Measurements from ENCODE around the gene COL4A4. TPM values are rescaled to one million over a fixed set of nuclear protein-coding genes. Genes with fewer than 3 reads are reported as not detected.

Gene COL4A4
- total RNA-seq, 3 donors from 2014 or later (not counting 1 experiment from before 2014, with no cell fraction given) = 0.31 to 2.3 (median 0.88) TPM

- no peaks in the 10 kb centered on the region for H3K9me3 Mint-ChIP-seq
- no peak overlapping the region for H3K27ac Mint-ChIP-seq
- TF ChIP-seq CTCF (IDR thresholded peaks at IDR 0.05) = no peak
- peaks cover 6 to 26% of the 10 kb centered on the region in 2 donors for H3K27me3 Mint-ChIP-seq (ENCODE audit: low read depth in 2 of 2)
- ATAC-seq (no peak), DNase-seq (no peak)
- intact Hi-C loops (cut with micrococcal nuclease) = no loop called here
- no peaks in the 10 kb centered on the region for H3K4me1 Mint-ChIP-seq
- no peak overlapping the region for H3K27ac ChIP-seq (ENCODE audit: low read length)
- no peak overlapping the region for H3K4me3 Mint-ChIP-seq
- no peak overlapping the region for H3K4me3 ChIP-seq (ENCODE audit: low read length)
- no peaks in the 10 kb centered on the region for H3K36me3 ChIP-seq (ENCODE audit: control insufficient read depth, insufficient read depth, low read length)
- H3K36me3 Mint-ChIP-seq = no peaks in the 10 kb centered on the region
- H3K4me1 ChIP-seq (ENCODE audit: control insufficient read depth, insufficient read depth, low read length) = no peaks in the 10 kb centered on the region
- no peaks in the 10 kb centered on the region for H3K9me3 ChIP-seq (ENCODE audit: control insufficient read depth, insufficient read depth, low read length)
- WGBS (ENCODE audit: insufficient coverage) = 67% methylated on average over 1 of the region's 1 CpG
- H3K27me3 ChIP-seq (ENCODE audit: control insufficient read depth, insufficient read depth, low read length) = no peaks in the 10 kb centered on the region
Observed at GRCh38 chr2:227117027-227117426, 47.0 kb downstream of the COL4A4 start.

GRCh38 chr2:227115761-227116160 lies 48.2 kb downstream of the COL4A4 start:
- H3K36me3 ChIP-seq (ENCODE audit: control insufficient read depth, insufficient read depth, low read length) = no peaks in the 10 kb centered on the region
- H3K9me3 Mint-ChIP-seq = no peaks in the 10 kb centered on the region
- no peak overlapping the region for H3K27ac ChIP-seq (ENCODE audit: low read length)
- H3K27me3 Mint-ChIP-seq (ENCODE audit: low read depth in 2 of 2) = peaks cover 6 to 26% of the 10 kb centered on the region in 2 donors
- no peaks in the 10 kb centered on the region for H3K27me3 ChIP-seq (ENCODE audit: control insufficient read depth, insufficient read depth, low read length)
- H3K4me3 ChIP-seq (ENCODE audit: low read length) = no peak overlapping the region
- H3K36me3 Mint-ChIP-seq = no peaks in the 10 kb centered on the region
- no peak for TF ChIP-seq CTCF (IDR thresholded peaks at IDR 0.05)
- no peaks in the 10 kb centered on the region for H3K4me1 ChIP-seq (ENCODE audit: control insufficient read depth, insufficient read depth, low read length)
- no peak overlapping the region for H3K4me3 Mint-ChIP-seq
- no peak for DNase-seq
- H3K4me1 Mint-ChIP-seq = no peaks in the 10 kb centered on the region
- ATAC-seq = no peak
- 80% methylated on average over 4 of the region's 5 CpGs for WGBS (ENCODE audit: insufficient coverage)
- no peaks in the 10 kb centered on the region for H3K9me3 ChIP-seq (ENCODE audit: control insufficient read depth, insufficient read depth, low read length)
- intact Hi-C loops (cut with micrococcal nuclease) = no loop called here
- H3K27ac Mint-ChIP-seq = no peak overlapping the region

- 87% methylated on average over 9 of the region's 9 CpGs for WGBS (ENCODE audit: insufficient coverage)
- Histone ChIP-seq H3K4me1 (ENCODE audit: control insufficient read depth, insufficient read depth, low read length) (no peaks in the 10 kb centered on the region), H3K27me3 (ENCODE audit: control insufficient read depth, insufficient read depth, low read length) (no peaks in the 10 kb centered on the region), H3K36me3 (ENCODE audit: control insufficient read depth, insufficient read depth, low read length) (no peaks in the 10 kb centered on the region), H3K9me3 (ENCODE audit: control insufficient read depth, insufficient read depth, low read length) (no peaks in the 10 kb centered on the region), H3K4me3 (ENCODE audit: low read length) (no peak overlapping the region), H3K27ac (ENCODE audit: low read length) (no peak overlapping the region)
- ATAC-seq (no peak), DNase-seq (peak in 1 of 2 donors; percentile 56)
- H3K27ac Mint-ChIP-seq = no peak overlapping the region
- H3K9me3 Mint-ChIP-seq = no peaks in the 10 kb centered on the region
- intact Hi-C loops (cut with micrococcal nuclease) = no loop called here
- no peak overlapping the region for H3K4me3 Mint-ChIP-seq
- H3K36me3 Mint-ChIP-seq = no peaks in the 10 kb centered on the region
- H3K4me1 Mint-ChIP-seq = no peaks in the 10 kb centered on the region
- H3K27me3 Mint-ChIP-seq (ENCODE audit: low read depth in 2 of 2) = no peaks in the 10 kb centered on the region
- TF ChIP-seq CTCF (IDR thresholded peaks at IDR 0.05) = peak; percentile 15
Observed at GRCh38 chr2:227106845-227107759, 56.9 kb downstream of the COL4A4 start.
